HL-60/S4 treated with phorbol 12-myristate 13-acetate at 8.2 ng/mL for 4 days and 3 days (cell line): ENCODE data around the gene RNF225.
"Not testable (repeated sequence)": the region's sequence is repeated elsewhere in the genome, so short reads cannot be mapped to it uniquely, and the experiment has no call there.

Experiments used
- in situ Hi-C: fragments of 300-500 bp; cut with MboI; formaldehyde crosslinking; loops from 2 replicates; pipeline ENCODE4 v1.15.0; 2022; ENCODE audit warnings: low sequenced_read_pairs

The RNF225 gene

DNA sequence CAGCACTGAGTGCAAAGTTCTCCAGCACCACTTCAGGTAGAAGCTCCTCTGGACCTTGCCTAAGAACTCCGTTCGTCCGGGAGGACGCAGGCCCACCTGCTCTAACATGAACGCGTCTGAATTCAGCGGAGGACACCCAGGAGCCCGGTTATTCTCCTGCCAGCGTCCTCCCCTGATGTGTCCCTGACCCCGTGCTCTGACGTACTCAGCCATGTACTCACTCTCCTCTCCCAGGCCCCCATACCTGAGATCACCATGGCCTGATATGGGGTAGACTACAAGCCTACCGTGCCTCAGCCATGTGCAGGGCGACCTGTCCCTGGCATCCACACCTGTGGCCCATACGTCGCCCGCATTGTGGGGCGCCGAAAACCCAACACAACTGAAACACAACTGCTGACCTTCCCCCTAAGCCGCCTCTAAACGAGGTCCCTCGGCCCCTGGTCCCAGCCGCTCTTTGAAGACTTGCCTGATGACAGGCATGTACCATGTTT, 12.2 kb downstream of the RNF225 start:
- in situ Hi-C loops = no loop called here

DNA sequence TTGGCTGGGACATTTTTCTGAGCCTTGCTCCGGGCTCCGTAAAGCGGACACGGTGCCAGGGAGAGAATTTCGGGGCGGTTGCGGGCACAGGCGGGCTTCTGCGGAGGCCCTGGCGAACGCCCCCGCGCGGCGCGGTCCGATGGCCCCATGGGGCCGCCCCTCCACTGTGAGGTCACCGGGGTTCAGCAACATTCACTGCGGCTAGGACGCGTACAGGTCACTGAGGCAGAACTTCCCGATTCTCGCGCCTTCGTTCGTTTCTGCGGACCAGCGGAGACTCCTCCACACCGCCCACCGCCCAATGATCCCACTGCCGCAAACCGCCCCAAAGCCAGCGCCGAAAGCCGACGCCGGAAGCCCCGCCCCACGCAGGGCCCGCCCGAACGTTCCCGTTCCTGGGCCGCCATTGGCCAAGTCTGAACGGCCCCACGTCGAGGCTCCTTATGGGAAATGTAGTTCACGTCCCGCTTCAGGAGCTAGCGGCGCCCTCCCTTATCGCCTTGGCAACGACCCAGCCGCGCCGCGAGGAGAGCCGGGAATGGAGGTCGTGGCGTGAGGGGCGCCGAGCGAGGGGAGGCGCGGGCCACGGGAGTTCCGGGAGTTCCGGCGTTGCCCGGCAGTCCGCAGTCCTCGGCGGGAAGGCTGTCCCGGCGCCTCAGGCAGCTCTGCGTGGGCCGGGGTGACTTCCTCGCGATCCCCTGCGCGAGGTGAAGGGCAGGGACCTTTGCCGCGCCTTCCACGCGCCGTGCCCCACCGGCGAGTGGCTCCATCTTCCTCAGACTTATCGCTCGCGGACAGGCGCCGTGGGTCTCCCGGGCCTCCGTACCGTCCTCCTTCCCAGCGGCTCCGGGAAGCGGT, 12.9 kb downstream of the RNF225 start, which contains the start of gene ZNF584:
Gene ZNF584 (plus strand): TSS at position 498 of the 858 bp plus-strand sequence. CDS start 499 bp downstream, outside the sequence.
- in situ Hi-C loops = no loop called here

DNA sequence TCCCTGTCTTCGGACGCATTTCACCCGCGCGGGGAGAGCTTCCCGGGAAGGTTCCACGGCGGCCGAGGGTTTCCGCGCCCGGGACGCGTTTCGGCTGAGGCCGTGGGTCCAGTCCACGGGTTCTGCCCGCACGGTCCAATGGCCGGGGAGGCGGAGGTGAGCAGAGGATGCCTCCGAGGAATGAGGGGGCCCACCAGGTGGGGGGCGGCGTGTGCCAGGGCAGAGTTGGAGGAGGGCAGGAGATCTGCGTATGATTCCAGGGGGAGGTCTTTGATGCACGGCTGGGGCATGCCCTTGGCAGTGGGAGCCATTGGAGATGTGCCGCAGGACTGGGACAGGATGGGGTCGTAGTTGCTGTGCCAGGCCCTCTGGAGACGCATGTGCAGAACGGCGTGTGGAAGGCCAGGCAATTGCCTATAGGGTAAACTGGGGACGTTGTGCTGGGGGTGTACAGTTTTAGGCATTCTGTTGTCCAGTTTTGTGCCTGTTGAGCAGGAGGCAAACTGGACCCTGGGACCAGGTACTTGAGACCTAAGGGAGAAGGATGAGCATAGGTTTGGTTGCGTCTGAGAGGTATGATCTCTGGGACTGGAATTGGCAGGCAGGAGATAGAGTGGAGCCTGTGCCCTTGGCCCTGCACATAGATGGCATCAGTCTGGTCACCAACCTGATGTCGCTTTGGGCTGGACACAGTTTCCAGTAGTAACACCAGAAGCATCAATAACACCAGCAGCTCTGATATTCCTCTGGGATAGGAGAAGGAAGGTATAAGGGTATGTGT, 13.7 kb downstream of the RNF225 start:
- in situ Hi-C loops = no loop called here

DNA sequence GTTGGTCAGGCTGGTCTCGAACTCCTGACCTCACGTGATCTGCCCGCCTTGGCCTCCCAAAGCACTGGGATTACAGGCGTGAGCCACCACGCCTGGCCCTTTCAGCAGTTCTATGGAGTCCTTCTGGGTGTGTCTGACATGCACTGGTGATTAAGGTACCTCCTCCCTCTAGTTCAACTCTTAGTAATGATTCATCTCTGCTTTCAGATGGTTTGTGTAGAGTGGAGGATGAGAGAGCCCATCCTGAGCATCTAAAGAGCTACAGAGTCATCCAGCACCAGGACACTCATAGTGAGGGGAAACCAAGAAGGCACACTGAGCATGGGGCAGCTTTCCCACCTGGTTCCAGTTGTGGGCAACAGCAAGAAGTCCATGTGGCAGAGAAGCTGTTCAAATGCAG, 21.1 kb downstream of the RNF225 start:
- in situ Hi-C loops = no loop called here

DNA sequence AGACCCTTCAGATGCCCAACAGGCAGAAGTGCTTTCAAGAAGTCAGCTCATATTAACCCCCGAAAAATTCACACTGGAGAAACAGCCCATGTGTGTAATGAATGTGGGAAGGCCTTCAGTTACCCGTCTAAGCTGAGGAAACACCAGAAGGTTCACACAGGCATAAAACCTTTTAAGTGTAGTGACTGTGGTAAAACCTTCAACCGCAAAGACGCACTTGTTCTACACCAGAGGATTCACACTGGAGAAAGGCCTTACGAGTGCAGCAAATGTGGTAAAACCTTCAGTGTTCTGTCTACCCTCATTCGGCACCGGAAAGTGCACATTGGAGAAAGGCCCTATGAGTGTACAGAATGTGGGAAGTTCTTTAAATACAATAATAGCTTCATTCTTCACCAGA, 21.6 kb downstream of the RNF225 start:
- in situ Hi-C loops = no loop called here

DNA sequence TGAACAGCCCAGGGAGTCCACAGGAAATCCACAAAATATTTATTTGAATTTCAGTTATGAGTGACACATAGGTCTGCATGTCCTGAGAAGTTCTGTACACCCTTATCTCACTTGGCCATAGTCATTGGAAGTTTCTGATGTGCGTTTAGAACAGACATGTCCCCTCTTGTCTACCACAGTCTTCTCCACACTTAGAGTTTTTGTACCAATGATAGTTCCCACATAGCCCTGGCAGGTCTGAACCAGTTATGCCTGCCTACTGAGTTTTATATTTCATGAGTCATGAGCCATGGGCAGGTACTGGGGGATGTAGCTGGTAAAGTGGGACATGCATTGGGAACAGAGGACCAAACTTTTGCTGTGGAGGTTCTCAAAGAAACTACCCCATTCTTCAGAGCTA, 33.2 kb downstream of the RNF225 start:
- in situ Hi-C loops = no loop called here

DNA sequence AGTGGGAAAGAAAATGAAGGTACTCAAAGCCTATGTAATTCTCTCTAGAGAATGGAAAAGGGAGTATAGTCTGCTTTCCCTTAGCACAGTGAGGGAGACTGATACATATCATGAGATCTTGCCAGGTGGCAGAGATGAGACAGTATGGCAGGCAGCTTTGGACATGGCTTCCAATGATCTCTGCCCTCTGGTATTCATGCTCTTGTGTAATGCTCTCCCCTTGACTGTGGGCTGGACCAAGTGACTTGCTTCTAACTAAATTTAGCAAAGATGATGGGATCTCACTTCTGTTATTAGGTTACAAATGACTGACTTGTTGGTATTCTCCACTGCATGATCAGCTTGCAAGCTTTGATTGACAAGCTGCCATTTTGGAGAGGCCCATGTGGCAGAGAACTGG, 34.3 kb downstream of the RNF225 start:
- in situ Hi-C loops = no loop called here

DNA sequence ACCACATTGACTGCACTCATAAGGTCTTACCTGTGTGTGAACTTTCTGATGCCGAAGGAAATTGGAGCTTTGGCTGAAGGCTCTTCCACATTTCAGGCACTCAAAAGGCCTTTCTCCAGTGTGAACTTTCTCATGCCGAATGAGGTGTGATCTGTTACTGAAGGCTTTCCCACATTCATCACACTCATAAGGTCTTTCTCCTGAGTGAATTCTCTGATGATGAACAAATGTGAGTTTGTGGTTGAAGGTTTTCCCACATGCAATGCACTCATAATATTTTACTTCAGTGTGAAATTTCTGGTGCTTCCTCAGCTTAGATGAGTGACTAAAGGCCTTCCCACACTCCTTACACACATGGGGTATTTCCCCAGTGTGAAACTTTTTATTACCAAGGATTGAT, 38.8 kb downstream of the RNF225 start:
- in situ Hi-C loops = no loop called here

DNA sequence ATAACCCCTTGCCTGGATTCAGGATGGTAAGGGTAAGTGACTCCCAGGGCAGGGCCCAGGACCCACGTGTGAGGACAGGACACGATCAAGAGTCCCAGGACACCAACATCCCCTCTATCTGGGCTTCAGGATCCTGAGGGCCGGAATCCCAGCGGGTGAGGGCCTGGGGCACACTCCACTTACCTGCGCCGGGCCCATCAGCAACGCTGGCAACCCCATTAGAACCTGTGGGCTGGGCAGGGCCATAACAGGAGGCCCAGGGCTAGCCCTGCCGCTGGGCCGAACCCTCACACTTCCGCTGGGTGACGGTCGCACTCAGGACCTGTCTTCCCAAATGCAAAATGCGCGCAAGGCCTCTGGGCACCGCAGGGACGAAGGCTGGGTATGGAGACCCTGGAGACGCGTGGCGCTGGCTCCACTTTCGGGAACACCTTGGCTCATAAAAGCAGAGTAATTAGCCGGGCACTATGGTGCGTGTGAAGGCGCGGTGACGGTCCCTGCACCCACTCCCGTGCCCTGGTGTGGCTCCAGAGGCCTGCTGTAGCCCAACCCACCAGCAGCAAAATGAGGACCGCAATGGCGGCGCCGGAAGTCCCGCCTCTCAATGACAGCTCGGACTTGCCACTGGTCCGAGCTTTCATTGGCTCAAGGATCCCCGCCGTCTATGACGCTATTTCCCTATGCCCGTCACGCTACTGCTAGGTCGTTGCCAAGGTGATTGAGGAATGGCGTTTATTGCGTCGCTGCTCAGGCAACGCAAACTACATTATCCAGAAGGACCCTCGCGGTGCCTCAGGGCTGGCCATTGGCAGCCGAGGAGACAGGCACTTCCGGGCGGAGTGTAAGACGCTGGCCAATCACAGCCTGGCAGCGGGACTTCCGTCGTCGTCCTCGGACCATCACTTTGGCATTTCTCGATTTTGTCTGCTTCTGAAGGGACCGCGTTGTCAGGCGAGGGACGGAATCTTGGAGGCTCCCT, 44.4 kb downstream of the RNF225 start, which contains the start of gene ZNF132:
Gene ZNF132 (minus strand): TSS at position 578 of the 979 bp plus-strand sequence. CDS start 332 bp downstream, at position 246.
- in situ Hi-C loops = no loop called here

DNA sequence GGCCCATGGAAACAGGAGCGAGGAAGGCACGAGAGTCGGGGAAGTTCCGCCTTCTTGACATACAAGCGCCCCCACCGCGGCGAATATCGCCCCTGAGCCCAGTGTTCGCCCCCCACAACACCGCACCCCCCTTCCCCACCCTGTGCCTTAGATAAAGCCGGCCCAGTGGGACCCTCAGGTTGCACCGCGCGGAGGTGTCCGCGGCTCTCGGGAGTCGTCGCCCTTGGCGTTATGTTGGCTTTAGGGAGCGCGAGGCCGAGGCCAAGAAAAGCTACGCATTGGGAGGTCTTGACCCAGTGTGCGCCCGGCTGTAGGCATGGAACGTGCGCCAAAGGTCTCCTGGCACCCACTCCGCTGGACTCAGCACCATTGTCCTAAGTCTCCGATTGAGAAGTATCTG, 45.1 kb downstream of the RNF225 start:
- in situ Hi-C loops = no loop called here

DNA sequence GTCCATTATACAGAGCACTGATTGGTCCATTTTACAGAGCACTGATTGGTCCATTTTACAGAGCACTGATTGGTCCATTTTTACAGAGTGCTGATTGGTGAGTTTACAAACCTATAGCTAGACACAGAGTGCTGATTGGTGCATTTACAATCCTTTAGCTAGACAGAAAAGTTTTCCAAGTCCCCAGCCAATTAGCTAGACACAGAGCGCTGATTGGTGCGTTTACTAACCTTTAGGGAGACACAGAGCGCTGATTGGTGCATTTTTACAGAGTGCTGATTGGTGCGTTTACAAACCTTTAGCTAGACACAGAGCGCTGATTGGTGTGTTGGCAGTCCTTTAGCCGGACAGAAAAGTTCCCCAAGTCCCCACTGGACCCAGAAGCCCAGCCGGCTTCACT, 47.5 kb downstream of the RNF225 start:
- in situ Hi-C loops = not testable (repeated sequence)
